ENCODE results near the gene MSRB2.

- TF ChIP-seq CTCF (IDR thresholded peaks at IDR 0.05) (no peak), POLR2A (IDR thresholded peaks at IDR 0.05) (no peak)
Observed at GRCh38 chr10:23063973-23064812, 31.2 kb upstream of the MSRB2 start.

All from lower leg skin (tissue), 3 donors.